ENCODE results near the gene GPR141. TPM values are rescaled to one million over a fixed set of nuclear protein-coding genes. Genes with fewer than 3 reads are reported as not detected.
A peak's percentile ranks its signal among the peaks of the same experiment; 100 is the strongest.

GPR141 gene
- 25.5 TPM for polyA plus RNA-seq (2013)

GRCh38 chr7:37683246-37684120 lies at the start of gene GPR141:
Gene GPR141, plus strand, starts transcription at chr7:37683766. Its CDS starts 56,628 bp downstream, at chr7:37740394.
- POLR2A ChIA-PET: interaction anchor here (0.5 to 1.7 kb wide), 2 partner anchors 11 to 70 kb away, joined by 4 to 5 read pairs; no protein-coding TSS in a partner anchor
- peak; percentile 34 to 87 (median 78) for DNase-seq
- Histone ChIP-seq H3K9me3 (ENCODE audit: control extremely low read depth in 1 of 5, control insufficient read depth in 4 of 5, insufficient read depth in 2 of 5, low read depth in 1 of 5, low read length in 4 of 5) (peaks cover 0 to 1% (median 0%) of the 10 kb centered on the region in 5 experiments), H3K36me3 (ENCODE audit: control insufficient read depth in 4 of 4, insufficient read depth in 4 of 4, low read length in 3 of 4) (peaks cover 0 to 7% (median 0%) of the 10 kb centered on the region in 4 experiments), H3K4me1 (ENCODE audit: control extremely low read depth in 1 of 4, control insufficient read depth in 4 of 4, insufficient read depth in 4 of 4, low read length in 3 of 4) (peaks cover 12 to 54% (median 35%) of the 10 kb centered on the region in 4 experiments), H3K27ac (ENCODE audit: insufficient read depth in 1 of 2, low read depth in 1 of 2, low read length in 2 of 2, poor library complexity in 1 of 2, severe bottlenecking in 2 of 2) (peak within 1 kb of the TSS; percentile 62 to 76), H3K27me3 (replicated peaks in 2 of 5; ENCODE audit: control insufficient read depth in 4 of 5, insufficient read depth in 5 of 5, low read length in 4 of 5) (no peaks in the 10 kb centered on the region), H3K4me3 (ENCODE audit: control insufficient read depth in 1 of 7, extremely low read depth in 1 of 7, insufficient read depth in 4 of 7, low read depth in 2 of 7, low read length in 6 of 7) (peak within 1 kb of the TSS in 6 of 7 experiments; percentile 54 to 72 (median 67))
- no CpG with 5 or more reads among the region's 2 CpGs for WGBS (ENCODE audit: insufficient coverage)
- CTCF ChIA-PET: interaction anchor here (0.9 to 1.3 kb wide), 6 partner anchors 8 to 482 kb away, joined by 3 to 4 read pairs (median 3); no protein-coding TSS in a partner anchor

GRCh38 chr7:37635346-37635745 lies 48.2 kb upstream of the GPR141 start:
- no peak overlapping the region for H3K27ac ChIP-seq (ENCODE audit: insufficient read depth in 1 of 2, low read depth in 1 of 2, low read length in 2 of 2, poor library complexity in 1 of 2, severe bottlenecking in 2 of 2)
- no peaks in the 10 kb centered on the region for H3K4me1 ChIP-seq (ENCODE audit: control extremely low read depth in 1 of 4, control insufficient read depth in 4 of 4, insufficient read depth in 4 of 4, low read length in 3 of 4)
- no peak for DNase-seq
- peaks cover 0 to 19% (median 7%) of the 10 kb centered on the region in 5 experiments for H3K9me3 ChIP-seq (ENCODE audit: control extremely low read depth in 1 of 5, control insufficient read depth in 4 of 5, insufficient read depth in 2 of 5, low read depth in 1 of 5, low read length in 4 of 5)
- no peaks in the 10 kb centered on the region for H3K36me3 ChIP-seq (ENCODE audit: control insufficient read depth in 4 of 4, insufficient read depth in 4 of 4, low read length in 3 of 4)
- CTCF ChIA-PET: no interaction called here
- no peak overlapping the region for H3K4me3 ChIP-seq (ENCODE audit: control insufficient read depth in 1 of 7, extremely low read depth in 1 of 7, insufficient read depth in 4 of 7, low read depth in 2 of 7, low read length in 6 of 7)
- H3K27me3 ChIP-seq (replicated peaks in 2 of 5; ENCODE audit: control insufficient read depth in 4 of 5, insufficient read depth in 5 of 5, low read length in 4 of 5): no peaks in the 10 kb centered on the region
- POLR2A ChIA-PET: no interaction called here

GRCh38 chr7:37642028-37642540 lies 41.5 kb upstream of the GPR141 start:
- Histone ChIP-seq H3K4me1 (ENCODE audit: control extremely low read depth in 1 of 4, control insufficient read depth in 4 of 4, insufficient read depth in 4 of 4, low read length in 3 of 4) (peaks cover 2 to 22% (median 11%) of the 10 kb centered on the region in 4 experiments), H3K27me3 (replicated peaks in 2 of 5; ENCODE audit: control insufficient read depth in 4 of 5, insufficient read depth in 5 of 5, low read length in 4 of 5) (no peaks in the 10 kb centered on the region), H3K9me3 (ENCODE audit: control extremely low read depth in 1 of 5, control insufficient read depth in 4 of 5, insufficient read depth in 2 of 5, low read depth in 1 of 5, low read length in 4 of 5) (peaks cover 0 to 8% (median 1%) of the 10 kb centered on the region in 5 experiments), H3K27ac (ENCODE audit: insufficient read depth in 1 of 2, low read depth in 1 of 2, low read length in 2 of 2, poor library complexity in 1 of 2, severe bottlenecking in 2 of 2) (no peak overlapping the region), H3K4me3 (ENCODE audit: control insufficient read depth in 1 of 7, extremely low read depth in 1 of 7, insufficient read depth in 4 of 7, low read depth in 2 of 7, low read length in 6 of 7) (no peak overlapping the region), H3K36me3 (ENCODE audit: control insufficient read depth in 4 of 4, insufficient read depth in 4 of 4, low read length in 3 of 4) (no peaks in the 10 kb centered on the region)
- ChIA-PET CTCF (interaction anchor here (1.4 kb wide), 1 partner anchor 8 kb away, joined by 3 read pairs; no protein-coding TSS in a partner anchor), POLR2A (no interaction called here)
- WGBS (ENCODE audit: insufficient coverage): 100% methylated on average over 6 of the region's 6 CpGs
- no peak for DNase-seq

- ChIA-PET CTCF (interaction anchor here (1.1 to 1.4 kb wide), 4 partner anchors 66 to 188 kb away, joined by 3 read pairs; no protein-coding TSS in a partner anchor), POLR2A (no interaction called here)
- Histone ChIP-seq H3K4me3 (ENCODE audit: control insufficient read depth in 1 of 7, extremely low read depth in 1 of 7, insufficient read depth in 4 of 7, low read depth in 2 of 7, low read length in 6 of 7) (peak overlapping the region in 2 of 7 experiments; percentile 7 to 36), H3K9me3 (ENCODE audit: control extremely low read depth in 1 of 5, control insufficient read depth in 4 of 5, insufficient read depth in 2 of 5, low read depth in 1 of 5, low read length in 4 of 5) (peaks cover 0 to 5% (median 0%) of the 10 kb centered on the region in 5 experiments), H3K4me1 (ENCODE audit: control extremely low read depth in 1 of 4, control insufficient read depth in 4 of 4, insufficient read depth in 4 of 4, low read length in 3 of 4) (peaks cover 2 to 22% (median 11%) of the 10 kb centered on the region in 4 experiments), H3K27ac (ENCODE audit: insufficient read depth in 1 of 2, low read depth in 1 of 2, low read length in 2 of 2, poor library complexity in 1 of 2, severe bottlenecking in 2 of 2) (peak overlapping the region in 1 of 2 experiments; percentile 8), H3K27me3 (replicated peaks in 2 of 5; ENCODE audit: control insufficient read depth in 4 of 5, insufficient read depth in 5 of 5, low read length in 4 of 5) (no peaks in the 10 kb centered on the region), H3K36me3 (ENCODE audit: control insufficient read depth in 4 of 4, insufficient read depth in 4 of 4, low read length in 3 of 4) (no peaks in the 10 kb centered on the region)
- DNase-seq: peak in 2 of 3 donors; percentile 14 to 42
- 25% methylated on average over 1 of the region's 1 CpG for WGBS (ENCODE audit: insufficient coverage)
Measured at GRCh38 chr7:37643876-37644275, 39.7 kb upstream of the GPR141 start.

GRCh38 chr7:37645282-37646050 lies 38.1 kb upstream of the GPR141 start:
- peaks cover 2 to 22% (median 11%) of the 10 kb centered on the region in 4 experiments for H3K4me1 ChIP-seq (ENCODE audit: control extremely low read depth in 1 of 4, control insufficient read depth in 4 of 4, insufficient read depth in 4 of 4, low read length in 3 of 4)
- peak overlapping the region in 1 of 2 experiments; percentile 44 for H3K27ac ChIP-seq (ENCODE audit: insufficient read depth in 1 of 2, low read depth in 1 of 2, low read length in 2 of 2, poor library complexity in 1 of 2, severe bottlenecking in 2 of 2)
- ChIA-PET CTCF (no interaction called here), POLR2A (no interaction called here)
- peak in 2 of 3 donors; percentile 54 to 68 for DNase-seq
- H3K36me3 ChIP-seq (ENCODE audit: control insufficient read depth in 4 of 4, insufficient read depth in 4 of 4, low read length in 3 of 4): no peaks in the 10 kb centered on the region
- no peaks in the 10 kb centered on the region for H3K27me3 ChIP-seq (replicated peaks in 2 of 5; ENCODE audit: control insufficient read depth in 4 of 5, insufficient read depth in 5 of 5, low read length in 4 of 5)
- WGBS (ENCODE audit: insufficient coverage): 17% methylated on average over 5 of the region's 7 CpGs
- H3K4me3 ChIP-seq (ENCODE audit: control insufficient read depth in 1 of 7, extremely low read depth in 1 of 7, insufficient read depth in 4 of 7, low read depth in 2 of 7, low read length in 6 of 7): peak overlapping the region in 4 of 7 experiments; percentile 30 to 74 (median 58)
- H3K9me3 ChIP-seq (ENCODE audit: control extremely low read depth in 1 of 5, control insufficient read depth in 4 of 5, insufficient read depth in 2 of 5, low read depth in 1 of 5, low read length in 4 of 5): peaks cover 0 to 2% (median 0%) of the 10 kb centered on the region in 5 experiments

- no peak overlapping the region for H3K27ac ChIP-seq (ENCODE audit: insufficient read depth in 1 of 2, low read depth in 1 of 2, low read length in 2 of 2, poor library complexity in 1 of 2, severe bottlenecking in 2 of 2)
- DNase-seq: peak in 2 of 3 donors; percentile 32 to 45
- CTCF ChIA-PET: interaction anchor here (1.5 kb wide), 1 partner anchor 8 kb away, joined by 4 read pairs; no protein-coding TSS in a partner anchor
- no peaks in the 10 kb centered on the region for H3K36me3 ChIP-seq (ENCODE audit: control insufficient read depth in 4 of 4, insufficient read depth in 4 of 4, low read length in 3 of 4)
- no peaks in the 10 kb centered on the region for H3K9me3 ChIP-seq (ENCODE audit: control extremely low read depth in 1 of 5, control insufficient read depth in 4 of 5, insufficient read depth in 2 of 5, low read depth in 1 of 5, low read length in 4 of 5)
- H3K4me3 ChIP-seq (ENCODE audit: control insufficient read depth in 1 of 7, extremely low read depth in 1 of 7, insufficient read depth in 4 of 7, low read depth in 2 of 7, low read length in 6 of 7): no peak overlapping the region
- WGBS (ENCODE audit: insufficient coverage): no CpG with 5 or more reads among the region's 1 CpG
- no peaks in the 10 kb centered on the region for H3K27me3 ChIP-seq (replicated peaks in 2 of 5; ENCODE audit: control insufficient read depth in 4 of 5, insufficient read depth in 5 of 5, low read length in 4 of 5)
- POLR2A ChIA-PET: no interaction called here
- peaks cover 0 to 14% (median 8%) of the 10 kb centered on the region in 4 experiments for H3K4me1 ChIP-seq (ENCODE audit: control extremely low read depth in 1 of 4, control insufficient read depth in 4 of 4, insufficient read depth in 4 of 4, low read length in 3 of 4)
Measured at GRCh38 chr7:37656913-37657530, 26.5 kb upstream of the GPR141 start.
